Measurements from ENCODE around the gene ZNF507.

The ZNF507 gene

GRCh38 chr19:32343550-32344262 lies 1.7 kb upstream of the ZNF507 start:
- H3K4me3 ChIP-seq (ENCODE audit: low read depth, low read length): no peak overlapping the region
- TF ChIP-seq CTCF (IDR thresholded peaks at IDR 0.05; ENCODE audit: low read depth, low read length): no peak
- no peak for TF ChIP-seq POLR2A (IDR thresholded peaks at IDR 0.05; ENCODE audit: extremely low read depth, insufficient read length)
- DNase-seq (ENCODE audit: low read depth): no peak

- peak overlapping the region; percentile 89 for H3K4me3 ChIP-seq (ENCODE audit: low read depth, low read length)
- no peak for DNase-seq (ENCODE audit: low read depth)
- TF ChIP-seq CTCF (IDR thresholded peaks at IDR 0.05; ENCODE audit: low read depth, low read length): no peak
- no peak for TF ChIP-seq MYC (IDR thresholded peaks at IDR 0.05; ENCODE audit: low read depth, low read length)
- TF ChIP-seq POLR2A (IDR thresholded peaks at IDR 0.05; ENCODE audit: extremely low read depth, insufficient read length): no peak
- TF ChIP-seq MAX (IDR thresholded peaks at IDR 0.05; ENCODE audit: low read depth, low read length): no peak
These were observed 1.5 kb downstream of the ZNF507 start for GRCh38 chr19:32346901-32347300.

GRCh38 chr19:32347573-32347972 lies 2.2 kb downstream of the ZNF507 start:
- TF ChIP-seq MYC (IDR thresholded peaks at IDR 0.05; ENCODE audit: low read depth, low read length): no peak
- no peak for TF ChIP-seq POLR2A (IDR thresholded peaks at IDR 0.05; ENCODE audit: extremely low read depth, insufficient read length)
- DNase-seq (ENCODE audit: low read depth): no peak
- H3K4me3 ChIP-seq (ENCODE audit: low read depth, low read length): no peak overlapping the region

- no peak for DNase-seq (ENCODE audit: low read depth)
- H3K4me3 ChIP-seq (ENCODE audit: low read depth, low read length): no peak overlapping the region
- TF ChIP-seq MAX (IDR thresholded peaks at IDR 0.05; ENCODE audit: low read depth, low read length) (no peak), MYC (IDR thresholded peaks at IDR 0.05; ENCODE audit: low read depth, low read length) (no peak), CTCF (IDR thresholded peaks at IDR 0.05; ENCODE audit: low read depth, low read length) (no peak), POLR2A (IDR thresholded peaks at IDR 0.05; ENCODE audit: extremely low read depth, insufficient read length) (no peak)
These were observed 3.6 kb downstream of the ZNF507 start for GRCh38 chr19:32349051-32349450.

- no peak for TF ChIP-seq MAX (IDR thresholded peaks at IDR 0.05; ENCODE audit: low read depth, low read length)
- no peak for TF ChIP-seq CTCF (IDR thresholded peaks at IDR 0.05; ENCODE audit: low read depth, low read length)
- TF ChIP-seq POLR2A (IDR thresholded peaks at IDR 0.05; ENCODE audit: extremely low read depth, insufficient read length): no peak
- no peak for TF ChIP-seq MYC (IDR thresholded peaks at IDR 0.05; ENCODE audit: low read depth, low read length)
- no peak overlapping the region for H3K4me3 ChIP-seq (ENCODE audit: low read depth, low read length)
- DNase-seq (ENCODE audit: low read depth): no peak
These were observed 4.5 kb downstream of the ZNF507 start for GRCh38 chr19:32349724-32350470.

GRCh38 chr19:32350471-32350865 lies 5.1 kb downstream of the ZNF507 start:
- TF ChIP-seq POLR2A (IDR thresholded peaks at IDR 0.05; ENCODE audit: extremely low read depth, insufficient read length): no peak
- TF ChIP-seq CTCF (IDR thresholded peaks at IDR 0.05; ENCODE audit: low read depth, low read length): no peak
- no peak for TF ChIP-seq MAX (IDR thresholded peaks at IDR 0.05; ENCODE audit: low read depth, low read length)
- no peak for TF ChIP-seq MYC (IDR thresholded peaks at IDR 0.05; ENCODE audit: low read depth, low read length)

More at GRCh38 chr19:32350471-32350865, 5.1 kb downstream of the ZNF507 start:
- H3K4me3 ChIP-seq (ENCODE audit: low read depth, low read length): no peak overlapping the region
- peak; percentile 24 for DNase-seq (ENCODE audit: low read depth)

Measured in NB4 (cell line).